Stimulated activated naive CD8-positive, alpha-beta T cell treated with anti-CD3 and anti-CD28 coated beads, Interleukin-15, amount 100 ng/mL, for 72 hours (primary cell): Measurements from ENCODE around the gene MFAP1.
"Not testable (repeated sequence)": the region's sequence is repeated elsewhere in the genome, so short reads cannot be mapped to it uniquely, and the experiment has no call there.

Experiments used
- ATAC-seq: fragments of 150-1000 bp; cut with Tn5 transposase; 2 replicates; pipeline ENCODE4 v1.10.0; 2021; ENCODE audit warnings: mild to moderate bottlenecking, moderate library complexity
- DNase-seq, 2 donors: peaks; one replicate each; pipeline ENCODE4 v3.0.0; 2021 to 2022
- H3K27ac Mint-ChIP-seq, 2 donors: one replicate each; pipeline ENCODE4 v1.8.0; 2022; ENCODE audit warnings: mild to moderate bottlenecking in 2 of 2, mixed read lengths in 2 of 2, moderate library complexity in 2 of 2
- H3K27me3 Mint-ChIP-seq: one replicate; pipeline ENCODE4 v1.8.0; 2022; ENCODE audit warnings: mixed read lengths
- H3K4me1 Mint-ChIP-seq: one replicate; pipeline ENCODE4 v1.8.0; 2022; ENCODE audit warnings: mild to moderate bottlenecking, mixed read lengths
- H3K4me3 Mint-ChIP-seq, 2 donors: one replicate each; pipeline ENCODE4 v1.8.0; 2022; ENCODE audit warnings: mild to moderate bottlenecking in 2 of 2, mixed read lengths in 2 of 2, moderate library complexity in 1 of 2
- H3K9me3 Mint-ChIP-seq, 2 donors: one replicate each; pipeline ENCODE4 v1.8.0; 2022; ENCODE audit warnings: mixed read lengths in 2 of 2

MFAP1 gene

GRCh38 chr15:43829951-43830540 lies 5.6 kb upstream of the MFAP1 start:
- ATAC-seq, H3K27me3 Mint-ChIP-seq, H3K9me3 Mint-ChIP-seq, DNase-seq: not testable (repeated sequence)
- Mint-ChIP-seq H3K4me1 (peaks cover 68% of the 10 kb centered on the region), H3K27ac (peak overlapping the region; percentile 35 to 79), H3K4me3 (peak overlapping the region; percentile 91 to 93)

DNA sequence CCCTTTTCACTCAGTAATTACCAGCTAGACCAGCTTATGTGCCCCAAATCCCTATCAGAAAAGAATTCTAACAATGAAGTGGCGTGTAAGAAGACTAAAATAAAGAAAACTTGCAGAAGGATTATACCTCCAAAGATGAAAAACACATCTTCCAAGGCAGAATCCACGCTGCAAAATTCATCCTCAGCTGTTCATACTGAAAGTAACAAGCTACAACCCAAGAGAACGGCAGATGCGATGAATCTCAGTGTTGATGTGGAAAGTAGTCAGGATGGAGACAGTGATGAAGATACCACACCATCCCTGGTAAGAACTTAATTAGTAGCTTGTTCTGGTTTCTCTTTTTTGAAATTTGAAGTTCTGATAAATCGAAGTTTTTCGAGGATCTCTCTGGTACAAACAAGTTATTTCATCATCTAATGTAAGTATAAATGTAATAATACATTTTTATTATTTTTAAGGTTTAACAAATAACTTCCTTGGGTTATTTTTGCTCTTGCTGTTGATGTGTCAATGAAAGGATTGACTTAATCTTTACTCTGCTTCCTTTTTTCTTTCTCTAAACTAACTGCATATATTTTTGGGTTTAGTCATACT lies 3.7 kb upstream of the MFAP1 start:
- Mint-ChIP-seq H3K27ac (peak overlapping the region; percentile 95 to 96), H3K4me3 (peak overlapping the region; percentile 91 to 93), H3K9me3 (peaks cover 0 to 3% of the 10 kb centered on the region in 2 donors), H3K4me1 (peaks cover 76% of the 10 kb centered on the region), H3K27me3 (no peaks in the 10 kb centered on the region)
- ATAC-seq: peak; percentile 44
- DNase-seq: peak in 1 of 2 donors; percentile 33

DNA sequence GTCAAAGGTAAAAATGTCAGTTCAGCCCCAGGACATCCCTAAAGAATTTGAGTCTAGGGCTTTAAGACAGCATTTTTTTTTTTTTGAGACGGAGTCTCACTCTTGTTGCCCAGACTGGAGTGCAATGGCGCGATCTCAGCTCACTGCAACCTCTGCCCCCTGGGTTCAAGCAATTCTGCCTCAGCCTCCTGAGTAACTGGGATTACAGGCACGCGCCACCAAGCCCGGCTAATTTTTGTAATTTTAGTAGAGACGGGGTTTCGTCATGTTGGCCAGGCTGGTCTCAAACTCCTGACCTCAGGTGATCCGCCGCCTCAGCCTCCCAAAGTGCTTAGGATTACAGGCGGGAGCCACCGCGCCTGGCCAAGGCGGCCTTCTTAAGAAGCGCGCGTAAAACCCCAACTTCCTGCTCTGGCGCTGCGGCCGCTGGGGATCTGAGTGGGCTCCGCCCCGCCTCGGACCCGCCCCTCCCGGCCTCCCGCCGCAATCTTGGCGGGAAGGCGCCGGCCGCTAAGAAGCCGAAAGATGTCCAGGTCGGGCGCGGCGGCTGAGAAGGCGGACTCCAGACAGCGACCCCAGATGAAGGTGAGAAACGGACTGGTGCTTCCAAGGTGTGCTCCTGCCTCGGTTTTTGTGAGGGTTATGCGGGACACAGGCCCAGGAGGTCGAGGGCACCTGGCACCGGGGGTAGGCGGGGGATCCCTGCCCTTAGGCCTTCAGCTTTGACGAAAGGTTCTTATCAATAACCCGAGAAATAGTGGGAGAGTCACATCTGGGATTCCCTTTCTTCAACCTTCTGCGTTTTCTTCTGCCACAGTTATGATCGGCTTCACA lies 2.2 kb upstream of the MFAP1 start, which contains the start of gene WDR76:
Gene WDR76 (plus strand): TSS at position 495 of the 834 bp plus-strand sequence. CDS start 31 bp downstream, at position 526.
- Mint-ChIP-seq H3K27ac (peak within 1 kb of the TSS; percentile 95 to 96), H3K4me1 (peaks cover 79% of the 10 kb centered on the region), H3K4me3 (peak within 1 kb of the TSS; percentile 91 to 93), H3K9me3 (peaks cover 0 to 3% of the 10 kb centered on the region in 2 donors), H3K27me3 (no peaks in the 10 kb centered on the region)
- DNase-seq: peak; percentile 73 to 85
- peak; percentile 82 for ATAC-seq

DNA sequence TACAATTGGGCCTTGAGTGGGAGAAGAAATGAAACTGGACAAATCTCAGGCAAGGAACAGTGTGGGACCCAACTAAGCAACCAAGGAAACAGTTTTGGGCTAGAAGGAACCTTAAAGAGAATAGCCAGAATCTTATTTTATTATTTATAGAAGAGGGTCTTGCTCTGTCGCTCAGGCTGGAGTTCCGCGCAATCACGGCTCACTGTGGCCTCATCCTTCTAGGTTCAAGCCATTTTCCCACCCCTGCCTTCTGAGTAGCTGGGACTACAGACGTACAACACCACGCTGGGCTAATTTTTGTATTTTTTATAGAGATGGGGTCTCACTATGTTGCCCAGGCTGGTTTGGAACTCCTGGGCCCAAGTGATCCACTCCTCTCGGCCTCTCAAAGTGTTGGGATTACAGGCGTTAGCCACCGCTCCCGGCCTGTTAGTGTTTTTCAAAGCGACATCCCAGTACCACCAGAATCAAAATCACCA lies 1.6 kb upstream of the MFAP1 start:
- ATAC-seq (no peak), DNase-seq (no peak)
- Mint-ChIP-seq H3K4me1 (peaks cover 79% of the 10 kb centered on the region), H3K9me3 (peaks cover 0 to 3% of the 10 kb centered on the region in 2 donors), H3K27me3 (no peaks in the 10 kb centered on the region), H3K27ac (peak overlapping the region; percentile 95 to 96), H3K4me3 (peak overlapping the region; percentile 91 to 93)

DNA sequence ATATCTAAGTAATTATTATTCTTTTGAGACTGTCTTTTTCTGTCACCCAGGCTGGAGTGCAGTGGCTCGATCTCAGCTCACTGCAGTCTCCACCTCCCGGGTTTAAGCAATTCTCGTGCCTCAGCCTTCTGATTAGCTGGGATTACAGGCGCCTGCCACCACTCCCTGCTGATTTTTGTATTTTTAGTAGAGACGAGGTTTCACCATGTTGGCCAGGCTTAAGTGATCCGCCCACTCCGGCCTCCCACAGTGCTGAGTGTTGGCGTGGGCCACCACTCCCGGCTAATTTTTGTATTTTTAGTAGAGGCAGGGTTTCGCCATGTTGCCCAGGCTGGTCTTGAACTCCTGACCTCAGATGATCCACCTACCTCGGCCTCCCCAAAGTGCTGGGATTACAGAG lies 815 bp upstream of the MFAP1 start:
- Mint-ChIP-seq H3K4me1 (peaks cover 72% of the 10 kb centered on the region), H3K4me3 (peak overlapping the region; percentile 89 to 93), H3K27ac (peak overlapping the region; percentile 13 to 67)
- not testable (repeated sequence) for DNase-seq, H3K9me3 Mint-ChIP-seq, ATAC-seq, H3K27me3 Mint-ChIP-seq

- ATAC-seq: no peak
- no peaks in the 10 kb centered on the region for H3K27me3 Mint-ChIP-seq
These were observed 3.0 kb downstream of the MFAP1 start for GRCh38 chr15:43821505-43821904.

GRCh38 chr15:43815064-43815463 lies 9.4 kb downstream of the MFAP1 start:
- DNase-seq, H3K4me3 Mint-ChIP-seq, H3K27ac Mint-ChIP-seq: not testable (repeated sequence)

More at GRCh38 chr15:43821505-43821904, 3.0 kb downstream of the MFAP1 start:
- Mint-ChIP-seq H3K4me1 (peaks cover 52% of the 10 kb centered on the region), H3K27ac (peak overlapping the region in 1 of 2 donors; percentile 66), H3K9me3 (peaks cover 0 to 3% of the 10 kb centered on the region in 2 donors), H3K4me3 (peak overlapping the region; percentile 41 to 70)
- DNase-seq: no peak

GRCh38 chr15:43808960-43809678 lies 15.4 kb downstream of the MFAP1 start:
- Mint-ChIP-seq H3K9me3 (no peaks in the 10 kb centered on the region), H3K27me3 (no peaks in the 10 kb centered on the region), H3K4me3 (no peak overlapping the region), H3K4me1 (peaks cover 5% of the 10 kb centered on the region), H3K27ac (peak overlapping the region; percentile 42 to 61)
- ATAC-seq (no peak), DNase-seq (no peak)

More at GRCh38 chr15:43815064-43815463, 9.4 kb downstream of the MFAP1 start:
- not testable (repeated sequence) for ATAC-seq, H3K9me3 Mint-ChIP-seq, H3K4me1 Mint-ChIP-seq, H3K27me3 Mint-ChIP-seq

DNA sequence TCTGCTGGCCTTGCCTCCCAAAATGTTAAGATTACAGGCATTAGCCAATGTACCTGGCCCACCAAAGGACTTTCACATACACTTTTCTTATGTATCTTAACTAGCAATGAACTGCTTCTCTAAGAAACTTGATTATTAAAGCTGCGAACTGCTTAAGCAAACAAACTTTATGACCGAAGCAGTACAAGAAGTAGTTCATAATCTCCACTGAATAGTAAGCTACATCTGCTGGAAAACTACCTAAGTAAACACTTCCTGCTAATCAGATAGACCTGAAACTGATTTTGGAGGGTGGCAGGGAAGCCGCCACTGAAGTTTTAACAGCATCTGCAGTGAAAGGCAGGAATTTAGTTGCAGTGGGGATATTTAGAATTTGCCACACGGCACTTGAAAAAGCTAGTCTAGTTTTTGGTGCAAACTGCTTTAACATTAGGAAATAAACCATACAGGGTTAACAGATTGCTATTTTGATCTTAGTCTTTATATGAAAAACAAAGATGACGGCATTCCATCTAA lies 16.0 kb downstream of the MFAP1 start:
- DNase-seq: no peak
- no peak for ATAC-seq
- Mint-ChIP-seq H3K4me3 (no peak overlapping the region), H3K27ac (no peak overlapping the region), H3K9me3 (no peaks in the 10 kb centered on the region), H3K27me3 (no peaks in the 10 kb centered on the region), H3K4me1 (peaks cover 5% of the 10 kb centered on the region)

DNA sequence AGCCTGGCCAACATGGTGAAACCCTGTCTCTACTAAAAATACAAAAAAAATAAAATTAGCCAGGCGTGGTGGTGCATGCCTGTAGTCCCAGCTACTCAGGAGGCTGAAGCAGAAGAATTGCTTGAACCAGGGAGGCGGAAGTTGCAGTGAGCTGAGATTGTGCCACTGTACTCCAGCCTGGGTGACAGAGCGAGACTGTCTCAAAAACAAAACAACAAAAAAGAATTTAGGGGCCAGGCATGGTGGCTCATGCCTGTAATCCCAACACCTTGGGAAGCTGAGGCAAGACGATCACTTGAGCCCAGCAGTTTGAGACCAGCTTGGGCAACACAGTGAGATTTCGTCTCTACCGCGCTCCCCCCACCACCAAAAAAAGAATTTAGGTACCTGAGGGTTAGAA lies 21.8 kb downstream of the MFAP1 start:
- DNase-seq, H3K9me3 Mint-ChIP-seq, H3K27me3 Mint-ChIP-seq, H3K4me3 Mint-ChIP-seq, H3K27ac Mint-ChIP-seq, ATAC-seq: not testable (repeated sequence)
- H3K4me1 Mint-ChIP-seq: peaks cover 38% of the 10 kb centered on the region

GRCh38 chr15:43800286-43801141 lies 24.0 kb downstream of the MFAP1 start, which contains the start of gene HYPK:
HYPK (plus strand) TSS chr15:43800599; CDS start chr15:43800623, 24 bp downstream.
- DNase-seq (peak; percentile 85 to 90), ATAC-seq (peak; percentile 99)
- Mint-ChIP-seq H3K4me3 (peak within 1 kb of the TSS; percentile 98 to 99), H3K27ac (peak within 1 kb of the TSS; percentile 98 to 99), H3K4me1 (peaks cover 55% of the 10 kb centered on the region), H3K27me3 (no peaks in the 10 kb centered on the region), H3K9me3 (no peaks in the 10 kb centered on the region)

DNA sequence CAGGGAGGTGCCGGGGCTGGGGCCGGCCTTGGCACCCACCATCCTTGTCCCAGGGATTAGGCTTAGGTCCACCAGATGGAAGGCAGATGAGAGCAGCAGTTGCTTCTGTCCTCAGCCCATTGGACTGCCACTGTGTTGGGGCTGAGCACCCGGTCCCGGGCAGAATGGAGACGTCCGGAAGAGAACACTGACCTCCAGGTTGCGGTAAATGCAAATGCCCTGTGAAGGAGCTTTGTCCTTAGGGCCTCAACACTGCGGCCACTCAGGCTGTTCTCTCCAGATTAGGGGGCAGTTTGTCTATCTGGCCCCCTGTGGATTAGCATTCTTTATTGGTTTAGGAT lies 24.6 kb downstream of the MFAP1 start, which contains the start of gene SERINC4:
Gene SERINC4 (minus strand): TSS at position 276 of the 341 bp plus-strand sequence. CDS start 234 bp downstream, at position 42.
- Mint-ChIP-seq H3K27ac (peak within 1 kb of the TSS; percentile 98 to 99), H3K4me3 (peak within 1 kb of the TSS; percentile 98 to 99), H3K4me1 (peaks cover 61% of the 10 kb centered on the region), H3K9me3 (no peaks in the 10 kb centered on the region), H3K27me3 (no peaks in the 10 kb centered on the region)
- peak; percentile 9 for ATAC-seq
- DNase-seq: no peak

GRCh38 chr15:43799209-43799944 lies 25.1 kb downstream of the MFAP1 start:
- Mint-ChIP-seq H3K27ac (peak overlapping the region in 1 of 2 donors; percentile 36), H3K4me1 (peaks cover 67% of the 10 kb centered on the region), H3K9me3 (no peaks in the 10 kb centered on the region), H3K27me3 (no peaks in the 10 kb centered on the region), H3K4me3 (peak overlapping the region; percentile 25 to 98)
- ATAC-seq (no peak), DNase-seq (no peak)
